NT2/D1 (cell line): ENCODE data around the gene EFS.

Source experiments
- SUZ12 ChIP-seq: IDR thresholded peaks from 2 replicates; pipeline ENCODE4 v1.6.1; 2011; ENCODE audit not compliant: insufficient read length, insufficient read depth; ENCODE audit errors: extremely low read depth
- YY1 ChIP-seq: IDR thresholded peaks from 2 replicates; pipeline ENCODE4 v1.6.1; 2011; ENCODE audit not compliant: insufficient read length, insufficient read depth
- ZNF274 ChIP-seq: IDR thresholded peaks from 2 replicates; pipeline ENCODE4 v1.6.1; 2011; ENCODE audit warnings: mild to moderate bottlenecking, low read depth, low read length

- no peak for TF ChIP-seq YY1
- TF ChIP-seq SUZ12: no peak
- no peak for TF ChIP-seq ZNF274
These were observed 5.8 kb downstream of the EFS start for GRCh38 chr14:23359167-23359626.
